DOHH2 (cell line): ENCODE data around the gene SEC31B.

Experiments used
- EZH2phosphoT487 ChIP-seq: fragments of 200-600 bp; sonication (generic); IDR thresholded peaks from 2 replicates; pipeline ENCODE4 v1.6.1; 2017; ENCODE audit warnings: borderline replicate concordance, mild to moderate bottlenecking, antibody characterized with exemption, low read length, moderate library complexity, mixed read lengths
- TF ChIP-seq, protein P1 (sequence below): fragments of 200-600 bp; sonication (generic); IDR thresholded peaks from one replicate; pipeline ENCODE4 v1.5.1; 2014; ENCODE audit warnings: antibody characterized with exemption, mild to moderate bottlenecking, low read depth, low read length; ENCODE audit not compliant: poor library complexity, severe bottlenecking

DNA sequence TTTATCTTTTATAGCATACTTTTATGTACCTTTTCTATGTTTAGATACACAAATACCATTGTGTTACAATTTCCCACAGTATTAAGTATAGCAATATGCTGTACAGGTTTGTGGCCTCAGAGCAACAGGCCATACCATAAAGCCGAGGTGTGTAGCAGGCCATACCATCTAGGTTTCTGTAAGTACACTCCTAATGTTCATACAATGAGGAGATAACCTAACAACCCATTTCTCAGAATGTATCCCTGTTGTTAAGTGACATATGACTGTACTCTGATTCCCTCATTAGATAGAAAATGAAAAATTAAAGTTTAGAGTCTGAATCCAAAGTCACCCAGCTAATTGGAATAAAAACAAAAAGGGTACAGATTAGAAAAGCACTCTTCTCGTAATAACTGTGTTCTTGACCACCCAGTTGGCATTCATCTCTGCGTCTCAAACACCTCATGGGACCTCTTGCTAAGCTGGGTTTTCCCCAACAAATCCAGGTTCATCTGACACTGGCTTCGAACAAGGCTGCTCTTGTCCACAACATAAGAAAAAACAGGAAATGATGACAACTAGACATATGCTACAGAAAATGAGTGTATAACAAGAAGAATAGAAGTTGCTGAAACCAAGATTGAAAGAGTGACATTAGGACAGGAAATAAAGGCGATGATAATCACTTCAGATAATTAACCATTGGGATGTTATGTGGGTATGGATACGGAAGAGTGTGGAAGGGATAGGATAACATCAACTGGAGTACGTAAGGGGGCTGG, 8.6 kb upstream of the SEC31B start:
- TF ChIP-seq, protein P1, sequence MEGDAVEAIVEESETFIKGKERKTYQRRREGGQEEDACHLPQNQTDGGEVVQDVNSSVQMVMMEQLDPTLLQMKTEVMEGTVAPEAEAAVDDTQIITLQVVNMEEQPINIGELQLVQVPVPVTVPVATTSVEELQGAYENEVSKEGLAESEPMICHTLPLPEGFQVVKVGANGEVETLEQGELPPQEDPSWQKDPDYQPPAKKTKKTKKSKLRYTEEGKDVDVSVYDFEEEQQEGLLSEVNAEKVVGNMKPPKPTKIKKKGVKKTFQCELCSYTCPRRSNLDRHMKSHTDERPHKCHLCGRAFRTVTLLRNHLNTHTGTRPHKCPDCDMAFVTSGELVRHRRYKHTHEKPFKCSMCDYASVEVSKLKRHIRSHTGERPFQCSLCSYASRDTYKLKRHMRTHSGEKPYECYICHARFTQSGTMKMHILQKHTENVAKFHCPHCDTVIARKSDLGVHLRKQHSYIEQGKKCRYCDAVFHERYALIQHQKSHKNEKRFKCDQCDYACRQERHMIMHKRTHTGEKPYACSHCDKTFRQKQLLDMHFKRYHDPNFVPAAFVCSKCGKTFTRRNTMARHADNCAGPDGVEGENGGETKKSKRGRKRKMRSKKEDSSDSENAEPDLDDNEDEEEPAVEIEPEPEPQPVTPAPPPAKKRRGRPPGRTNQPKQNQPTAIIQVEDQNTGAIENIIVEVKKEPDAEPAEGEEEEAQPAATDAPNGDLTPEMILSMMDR = no peak
- no peak for TF ChIP-seq EZH2phosphoT487
